MM.1S (cell line): ENCODE data around the gene TMSB4X.

Source experiments
- DNase-seq: peaks from one replicate; pipeline ENCODE4 v3.0.0-alpha.2; 2015
- H2AFZ ChIP-seq: fragments of 300-600 bp; sonication (generic); 2 replicates; pipeline ENCODE4 v1.6.0; 2016; ENCODE audit warnings: antibody characterized with exemption, low read length
- H3F3A ChIP-seq: fragments of 300-600 bp; sonication (generic); 2 replicates; pipeline ENCODE4 v1.6.1; 2016; ENCODE audit warnings: mild to moderate bottlenecking, antibody characterized with exemption, low read length, moderate library complexity, mixed read lengths; ENCODE audit not compliant: insufficient read depth
- H3K27ac ChIP-seq: fragments of 300-600 bp; sonication (generic); 2 replicates; pipeline ENCODE4 v1.5.1; 2016; ENCODE audit warnings: mild to moderate bottlenecking, low read length
- H3K27me3 ChIP-seq: fragments of 300-600 bp; sonication (generic); replicated peaks from 2 replicates; pipeline ENCODE4 v1.6.0; 2016; ENCODE audit warnings: low read length; ENCODE audit not compliant: insufficient read depth
- H3K36me3 ChIP-seq: fragments of 300-600 bp; sonication (generic); replicated peaks from 2 replicates; pipeline ENCODE4 v1.6.1; 2016; ENCODE audit warnings: mild to moderate bottlenecking, low read length, mixed read lengths; ENCODE audit not compliant: insufficient read depth
- H3K4me1 ChIP-seq: fragments of 300-600 bp; sonication (generic); 2 replicates; pipeline ENCODE4 v1.6.1; 2016; ENCODE audit warnings: low read length, mixed read lengths
- H3K4me2 ChIP-seq: fragments of 300-600 bp; sonication (generic); 2 replicates; pipeline ENCODE4 v1.6.0; 2016; ENCODE audit warnings: low read depth, low read length
- H3K4me3 ChIP-seq: fragments of 300-600 bp; sonication (generic); 2 replicates; pipeline ENCODE4 v1.5.1; 2016; ENCODE audit warnings: low read length, mixed read lengths
- H3K79me2 ChIP-seq: fragments of 300-600 bp; sonication (generic); 2 replicates; pipeline ENCODE4 v1.6.1; 2016; ENCODE audit warnings: mixed run types, low read length, mixed read lengths
- H3K9ac ChIP-seq: fragments of 300-600 bp; sonication (generic); 2 replicates; pipeline ENCODE4 v1.6.1; 2016; ENCODE audit warnings: low read length, mixed read lengths
- H3K9me2 ChIP-seq: fragments of 300-600 bp; sonication (generic); replicated peaks from 2 replicates; pipeline ENCODE4 v1.6.1; 2016; ENCODE audit warnings: mild to moderate bottlenecking, low read length, mixed read lengths; ENCODE audit not compliant: insufficient read depth
- H3K9me3 ChIP-seq: fragments of 300-600 bp; sonication (generic); replicated peaks from 2 replicates; pipeline ENCODE4 v1.6.1; 2016; ENCODE audit warnings: mild to moderate bottlenecking, low read length, mixed read lengths; ENCODE audit not compliant: insufficient read depth
- H4K20me1 ChIP-seq: fragments of 300-600 bp; sonication (generic); 2 replicates; pipeline ENCODE4 v1.6.1; 2016; ENCODE audit warnings: mild to moderate bottlenecking, low read length, moderate library complexity, mixed read lengths; ENCODE audit not compliant: insufficient read depth
- CTCF ChIP-seq: fragments of 300-600 bp; sonication (generic); IDR thresholded peaks from 2 replicates; pipeline ENCODE4 v1.5.1; 2016; ENCODE audit warnings: antibody characterized with exemption, low read length, mixed read lengths
- EZH2 ChIP-seq: fragments of 300-600 bp; sonication (generic); optimal IDR thresholded peaks from 2 replicates; pipeline ENCODE3; 2017; ENCODE audit warnings: low read depth, mild to moderate bottlenecking, antibody characterized with exemption, low read length, mixed read lengths
- EZH2phosphoT487 ChIP-seq: fragments of 300-600 bp; sonication (generic); IDR thresholded peaks from 2 replicates; pipeline ENCODE4 v1.6.1; 2018; ENCODE audit warnings: antibody characterized with exemption, low read length

The TMSB4X gene

GRCh38 chrX:13001961-13002671, 27.2 kb downstream of the TMSB4X start:
- Histone ChIP-seq H3K4me1 (peaks cover 57% of the 10 kb centered on the region), H3F3A (peaks cover 53% of the 10 kb centered on the region), H3K4me3 (no peak overlapping the region), H3K27ac (no peak overlapping the region), H3K4me2 (no peak overlapping the region), H4K20me1 (no peaks in the 10 kb centered on the region), H3K27me3 (no peaks in the 10 kb centered on the region), H2AFZ (no peak overlapping the region), H3K36me3 (no peaks in the 10 kb centered on the region), H3K9ac (no peak overlapping the region), H3K9me3 (no peaks in the 10 kb centered on the region), H3K9me2 (no peaks in the 10 kb centered on the region), H3K79me2 (no peaks in the 10 kb centered on the region)
- no peak for TF ChIP-seq CTCF
- no peak for TF ChIP-seq EZH2phosphoT487
- no peak for TF ChIP-seq EZH2
- DNase-seq = no peak

DNA sequence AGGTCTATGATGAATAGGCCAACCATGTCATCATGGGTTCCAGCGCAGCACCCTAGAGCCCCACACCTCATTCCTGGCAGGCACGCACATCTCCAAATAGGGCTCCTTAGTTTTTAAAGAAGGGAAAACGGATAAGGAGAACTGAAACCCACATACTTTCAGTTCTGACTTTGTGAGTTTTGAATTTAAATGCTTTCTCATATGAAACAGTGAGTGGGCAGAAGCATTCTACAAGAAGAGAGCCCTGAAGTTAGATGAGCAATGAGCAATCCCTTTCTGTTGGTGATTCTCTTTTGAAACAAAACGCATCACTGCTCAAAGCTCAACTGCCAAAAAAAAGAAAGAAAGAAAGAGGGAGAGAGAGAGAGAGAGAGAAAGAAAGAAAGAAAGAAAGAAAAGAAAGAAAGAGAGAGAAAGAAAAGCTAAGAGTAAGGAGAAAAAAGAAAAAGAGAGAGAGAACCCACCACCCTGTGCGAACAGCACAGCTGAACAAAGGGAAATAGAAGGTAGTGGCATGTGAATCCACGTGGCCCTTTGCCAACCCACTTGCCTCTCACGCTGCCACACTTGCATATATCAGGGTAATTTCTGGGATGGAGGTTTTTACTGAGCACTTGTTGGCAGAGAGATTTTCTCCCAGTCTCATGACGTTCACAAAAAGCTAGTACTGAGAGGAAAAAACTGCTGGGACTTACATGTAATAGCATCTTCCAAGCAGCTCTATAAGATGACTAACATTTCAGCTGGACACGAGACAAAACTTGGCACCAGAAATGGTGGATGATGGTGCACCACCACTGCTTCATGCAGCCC, 31.0 kb downstream of the TMSB4X start:
- TF ChIP-seq CTCF (no peak), EZH2 (no peak), EZH2phosphoT487 (no peak)

DNA sequence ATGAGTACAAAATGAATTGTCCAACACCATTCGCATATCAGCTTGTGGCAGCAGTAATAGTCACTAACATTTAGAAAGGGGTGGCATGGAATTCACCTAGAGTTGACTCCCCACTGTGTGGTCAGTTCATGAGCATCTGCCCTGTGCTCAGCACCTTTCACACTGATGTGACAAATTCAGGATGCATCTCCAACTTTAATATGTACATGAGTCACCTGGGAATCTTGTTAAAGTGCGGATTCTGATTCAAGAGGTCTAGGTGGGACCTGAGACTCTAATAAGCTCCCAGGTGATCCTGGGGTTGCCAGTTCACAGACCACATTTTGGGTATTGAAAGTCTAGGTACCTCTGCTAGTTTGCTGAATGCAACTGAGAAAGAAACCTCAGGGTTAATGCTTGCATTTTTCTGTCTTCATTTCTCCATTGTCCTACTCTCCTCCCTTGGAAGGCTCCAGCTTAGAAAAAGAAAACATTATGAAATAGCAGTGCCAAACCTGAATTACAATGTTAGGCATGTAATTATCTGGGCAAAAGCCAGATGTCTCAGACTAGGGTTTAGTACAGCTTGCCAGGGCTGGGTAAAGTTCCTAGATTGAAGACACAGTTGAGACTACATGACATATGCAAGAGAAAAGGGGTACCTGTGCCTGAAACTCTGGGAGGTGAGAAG, 32.7 kb downstream of the TMSB4X start:
- H3K4me2 ChIP-seq = peak overlapping the region; percentile 27; the same call in 1 of the 2 replicates
- H3K27me3 ChIP-seq = no peaks in the 10 kb centered on the region
- no peak overlapping the region for H3K4me3 ChIP-seq
- TF ChIP-seq EZH2phosphoT487 (no peak), CTCF (no peak), EZH2 (no peak)
- peaks cover 41% of the 10 kb centered on the region for H3K4me1 ChIP-seq
- peaks cover 22% of the 10 kb centered on the region; the same call in 1 of the 2 replicates for H3F3A ChIP-seq
- DNase-seq = no peak
- H4K20me1 ChIP-seq = no peaks in the 10 kb centered on the region
- H3K9me2 ChIP-seq = no peaks in the 10 kb centered on the region
- H3K27ac ChIP-seq = no peak overlapping the region
- no peaks in the 10 kb centered on the region for H3K9me3 ChIP-seq
- no peaks in the 10 kb centered on the region for H3K79me2 ChIP-seq
- no peak overlapping the region for H2AFZ ChIP-seq
- no peak overlapping the region for H3K9ac ChIP-seq
- no peaks in the 10 kb centered on the region for H3K36me3 ChIP-seq

More for the DNA sequence above, 31.0 kb downstream of the TMSB4X start:
- Histone ChIP-seq H3K27ac (peak overlapping the region; percentile 63), H4K20me1 (no peaks in the 10 kb centered on the region), H3K4me2 (peak overlapping the region; percentile 79), H3K9me3 (no peaks in the 10 kb centered on the region), H2AFZ (no peak overlapping the region), H3K36me3 (no peaks in the 10 kb centered on the region), H3K4me1 (peaks cover 46% of the 10 kb centered on the region), H3K9ac (peak overlapping the region; percentile 38; the same call in 1 of the 2 replicates), H3K79me2 (no peaks in the 10 kb centered on the region), H3K9me2 (no peaks in the 10 kb centered on the region), H3F3A (peaks cover 26% of the 10 kb centered on the region), H3K4me3 (peak overlapping the region; percentile 40), H3K27me3 (no peaks in the 10 kb centered on the region)
- DNase-seq = peak; percentile 43
